CD4-positive, alpha-beta T cell (primary cell): ENCODE measurements around the gene GPRIN1. TPM values are rescaled to one million over a fixed set of nuclear protein-coding genes. Genes with fewer than 3 reads are reported as not detected.

Source experiments
- ATAC-seq: fragments of 200-7000 bp; cut with Tn5 transposase; one replicate; pipeline ENCODE4 v1.10.0; 2022; ENCODE audit warnings: mild to moderate bottlenecking; ENCODE audit not compliant: poor library complexity
- CTCF ChIA-PET: fragments of 350-600 bp; sonication (Branson Sonifier 250); formaldehyde crosslinking; loops from one replicate; lab custom pipeline; 2021; ENCODE audit warnings: antibody characterized with exemption, inconsistent platforms; lab: Charles Lee
- POLR2A ChIA-PET: fragments of 350-600 bp; sonication (Branson Sonifier 250); formaldehyde crosslinking; loops from one replicate; lab custom pipeline; 2021; ENCODE audit warnings: antibody characterized with exemption, inconsistent platforms; lab: Charles Lee
- DNase-seq, 14 experiments: peaks; one replicate each; pipeline ENCODE4 v3.0.0-alpha.2; 2013 to 2020; ENCODE audit warnings: mixed read lengths in 2 of 14
- H3K27ac ChIP-seq, 2 donors: one replicate each; pipeline versions ENCODE4 v1.5.1 to v1.7.0; 2013; ENCODE audit warnings: low read length in 2 of 2, low read depth in 1 of 2, mild to moderate bottlenecking in 1 of 2
- H3K27me3 ChIP-seq, 2 experiments: 1 replicate in 1 of 2; 2 replicates in 1 of 2; pipeline versions ENCODE4 v1.6.1 to v1.7.0; 2013; ENCODE audit warnings: low read length in 2 of 2, control low read depth in 1 of 2, mild to moderate bottlenecking in 1 of 2, moderate library complexity in 1 of 2; ENCODE audit not compliant: insufficient read depth in 2 of 2, control insufficient read depth in 1 of 2
- H3K36me3 ChIP-seq: one replicate; pipeline ENCODE4 v1.6.1; 2013; ENCODE audit warnings: low read length, control low read depth; ENCODE audit not compliant: insufficient read depth
- H3K4me1 ChIP-seq: one replicate; pipeline ENCODE4 v1.6.1; 2013; ENCODE audit warnings: low read length, control low read depth; ENCODE audit not compliant: insufficient read depth
- H3K4me3 ChIP-seq: one replicate; pipeline ENCODE4 v1.5.1; 2013; ENCODE audit warnings: mild to moderate bottlenecking, low read length, moderate library complexity
- H3K9me3 ChIP-seq, 2 experiments: 1 replicate in 1 of 2; 2 replicates in 1 of 2; pipeline versions ENCODE4 v1.6.1 to v1.7.0; 2013; ENCODE audit warnings: low read length in 2 of 2, mild to moderate bottlenecking in 2 of 2, control low read depth in 1 of 2, moderate library complexity in 1 of 2; ENCODE audit not compliant: control insufficient read depth in 1 of 2, insufficient read depth in 1 of 2
- H3K27ac Mint-ChIP-seq: one replicate; pipeline ENCODE4 v1.8.0; 2020; ENCODE audit warnings: mixed read lengths
- H3K27me3 Mint-ChIP-seq: one replicate; pipeline ENCODE4 v1.8.0; 2021; ENCODE audit warnings: mixed read lengths
- H3K36me3 Mint-ChIP-seq: one replicate; pipeline ENCODE4 v1.8.0; 2021; ENCODE audit warnings: low read depth, mixed read lengths
- H3K4me1 Mint-ChIP-seq: one replicate; pipeline ENCODE4 v1.8.0; 2021; ENCODE audit warnings: low read depth, mixed read lengths
- H3K4me3 Mint-ChIP-seq: one replicate; pipeline ENCODE4 v1.8.0; 2020; ENCODE audit warnings: mild to moderate bottlenecking, mixed read lengths
- H3K9me3 Mint-ChIP-seq: one replicate; pipeline ENCODE4 v1.8.0; 2020; ENCODE audit warnings: mixed read lengths
- CTCF ChIP-seq: fragments of 200-600 bp; IDR thresholded peaks from one replicate; pipeline ENCODE4 v1.8.0; 2022; ENCODE audit warnings: antibody characterized with exemption, mild to moderate bottlenecking
- intact Hi-C, 2 experiments: fragments of 100-400 bp; cut with DNase I in 1 of 2; cut with micrococcal nuclease in 1 of 2; formaldehyde crosslinking; loops; one replicate each; pipeline versions ENCODE4 v1.15.1 to v1.9.0; 2023 to 2025; cut with DNase I, micrococcal nuclease
- total RNA-seq, 174 experiments: library from RNA in 2 of 174; stranded (reverse) in 2 of 174; gene quantifications; one replicate each; pipeline ENCODE4 v1.2.3 and lab custom pipeline; 2021 to 2026

The GPRIN1 gene
- total RNA-seq, 2 experiments from 2014 or later = 0.22 to 0.36 TPM

- H3K4me3 Mint-ChIP-seq = no peak overlapping the region
- DNase-seq (no peak), ATAC-seq (no peak)
- Histone ChIP-seq H3K27ac (no peak overlapping the region), H3K36me3 (no peaks in the 10 kb centered on the region), H3K4me3 (no peak overlapping the region), H3K27me3 (no peaks in the 10 kb centered on the region), H3K4me1 (peaks cover 14% of the 10 kb centered on the region), H3K9me3 (no peaks in the 10 kb centered on the region)
- H3K9me3 Mint-ChIP-seq = no peaks in the 10 kb centered on the region
- TF ChIP-seq CTCF = no peak
- H3K27ac Mint-ChIP-seq = no peak overlapping the region
- H3K27me3 Mint-ChIP-seq = peaks cover 5% of the 10 kb centered on the region
- POLR2A ChIA-PET = interaction anchor here (0.6 kb wide), 1 partner anchor 18 kb away, joined by 3 read pairs; no protein-coding TSS in a partner anchor
- intact Hi-C loops = loop anchor here in 1 of 2 experiments (10.0 kb wide), 1 partner anchor 1562 kb away; the partner anchor contains the start of gene HNRNPAB
- no peaks in the 10 kb centered on the region for H3K36me3 Mint-ChIP-seq
- peaks cover 22% of the 10 kb centered on the region for H3K4me1 Mint-ChIP-seq
- CTCF ChIA-PET = interaction anchor here (0.5 kb wide), 1 partner anchor 136 kb away, joined by 3 read pairs; no protein-coding TSS in a partner anchor
Measured at GRCh38 chr5:176642675-176643490, 32.9 kb upstream of the GPRIN1 start.

- no peaks in the 10 kb centered on the region for H3K36me3 ChIP-seq
- no peak overlapping the region for H3K27ac Mint-ChIP-seq
- peaks cover 5% of the 10 kb centered on the region for H3K4me1 Mint-ChIP-seq
- no peaks in the 10 kb centered on the region for H3K4me1 ChIP-seq
- H3K4me3 ChIP-seq = no peak overlapping the region
- H3K27me3 ChIP-seq = peaks cover 0 to under 1% of the 10 kb centered on the region in 2 experiments
- ATAC-seq = no peak
- no peaks in the 10 kb centered on the region for H3K9me3 Mint-ChIP-seq
- no peak for TF ChIP-seq CTCF
- H3K4me3 Mint-ChIP-seq = no peak overlapping the region
- intact Hi-C loops = loop anchor here in 1 of 2 experiments (10.0 kb wide), 1 partner anchor 1564 kb away; the partner anchor contains the start of gene HNRNPAB
- no peaks in the 10 kb centered on the region for H3K36me3 Mint-ChIP-seq
- peaks cover 20% of the 10 kb centered on the region for H3K27me3 Mint-ChIP-seq
- no peaks in the 10 kb centered on the region for H3K9me3 ChIP-seq
- no peak for DNase-seq
- POLR2A ChIA-PET = no interaction called here
- no peak overlapping the region for H3K27ac ChIP-seq
- CTCF ChIA-PET = no interaction called here
Measured at GRCh38 chr5:176640616-176641015, 30.7 kb upstream of the GPRIN1 start.

GRCh38 chr5:176639981-176640380 lies 30.0 kb upstream of the GPRIN1 start:
- no peaks in the 10 kb centered on the region for H3K36me3 Mint-ChIP-seq
- Histone ChIP-seq H3K27me3 (peaks cover 5 to 7% of the 10 kb centered on the region in 2 experiments), H3K27ac (no peak overlapping the region), H3K9me3 (peaks cover 0 to 3% of the 10 kb centered on the region in 2 experiments), H3K36me3 (no peaks in the 10 kb centered on the region), H3K4me3 (no peak overlapping the region), H3K4me1 (no peaks in the 10 kb centered on the region)
- peaks cover 4% of the 10 kb centered on the region for H3K4me1 Mint-ChIP-seq
- H3K27me3 Mint-ChIP-seq = peaks cover 26% of the 10 kb centered on the region
- intact Hi-C loops = loop anchor here in 1 of 2 experiments (10.0 kb wide), 1 partner anchor 1565 kb away; the partner anchor contains the start of gene HNRNPAB
- CTCF ChIA-PET = no interaction called here
- H3K27ac Mint-ChIP-seq = no peak overlapping the region
- ATAC-seq (no peak), DNase-seq (no peak)
- no peak overlapping the region for H3K4me3 Mint-ChIP-seq
- POLR2A ChIA-PET = no interaction called here
- TF ChIP-seq CTCF = no peak
- H3K9me3 Mint-ChIP-seq = no peaks in the 10 kb centered on the region
